ENCODE data around the gene PCDHGB5.
"Not testable (repeated sequence)": the region's sequence is repeated elsewhere in the genome, so short reads cannot be mapped to it uniquely, and the experiment has no call there.

PCDHGB5 gene

GRCh38 chr5:141389153-141390042 lies 8.3 kb upstream of the PCDHGB5 start:
- no peak overlapping the region for H3K4me3 ChIP-seq (ENCODE audit: control insufficient read depth, low read depth, low read length)
- DNase-seq (ENCODE audit: low read depth): no peak
- TF ChIP-seq CTCF (IDR thresholded peaks at IDR 0.05; ENCODE audit: control insufficient read depth, insufficient read depth, low read depth, low read length, missing control alignments): no peak

- peak; percentile 44 for TF ChIP-seq CTCF (IDR thresholded peaks at IDR 0.05; ENCODE audit: control insufficient read depth, insufficient read depth, low read depth, low read length, missing control alignments)
- H3K4me3 ChIP-seq (ENCODE audit: control insufficient read depth, low read depth, low read length): peak within 1 kb of the TSS; percentile 43
- DNase-seq (ENCODE audit: low read depth): no peak
Observed at GRCh38 chr5:141392429-141393198, 5.1 kb upstream of the PCDHGB5 start, which contains the start of gene PCDHGA8. Gene PCDHGA8 (plus strand): TSS chr5:141392633. CDS start chr5:141392814, 181 bp downstream.

GRCh38 chr5:141393267-141393666 lies 4.5 kb upstream of the PCDHGB5 start:
- DNase-seq (ENCODE audit: low read depth): no peak
- TF ChIP-seq CTCF (IDR thresholded peaks at IDR 0.05; ENCODE audit: control insufficient read depth, insufficient read depth, low read depth, low read length, missing control alignments): no peak

GRCh38 chr5:141394401-141395187 lies 3.2 kb upstream of the PCDHGB5 start:
- H3K4me3 ChIP-seq (ENCODE audit: control insufficient read depth, low read depth, low read length); DNase-seq (ENCODE audit: low read depth): not testable (repeated sequence)

More at GRCh38 chr5:141393267-141393666, 4.5 kb upstream of the PCDHGB5 start:
- H3K4me3 ChIP-seq (ENCODE audit: control insufficient read depth, low read depth, low read length): no peak overlapping the region

- DNase-seq (ENCODE audit: low read depth): no peak
- no peak for TF ChIP-seq CTCF (IDR thresholded peaks at IDR 0.05; ENCODE audit: control insufficient read depth, insufficient read depth, low read depth, low read length, missing control alignments)
Observed at GRCh38 chr5:141398608-141399007, 861 bp downstream of the PCDHGB5 start.

GRCh38 chr5:141399555-141400258 lies 2.0 kb downstream of the PCDHGB5 start:
- no peak for DNase-seq (ENCODE audit: low read depth)
- H3K4me3 ChIP-seq (ENCODE audit: control insufficient read depth, low read depth, low read length): no peak overlapping the region
- no peak for TF ChIP-seq CTCF (IDR thresholded peaks at IDR 0.05; ENCODE audit: control insufficient read depth, insufficient read depth, low read depth, low read length, missing control alignments)

More at GRCh38 chr5:141398608-141399007, 861 bp downstream of the PCDHGB5 start:
- H3K4me3 ChIP-seq (ENCODE audit: control insufficient read depth, low read depth, low read length): no peak overlapping the region

Measured in AG09309 (cell line).